HCT116 (cell line): ENCODE results near the gene DMD. TPM values are rescaled to one million over a fixed set of nuclear protein-coding genes. Genes with fewer than 3 reads are reported as not detected.

Experiments
- ATAC-seq: fragments of 200-7000 bp; cut with Tn5 transposase; 2 replicates; pipeline ENCODE4 v1.9.1; 2020; ENCODE audit warnings: mild to moderate bottlenecking, moderate library complexity
- BruUV-seq: library from RNA; stranded (reverse); fragments of 400-500 nt; replicated peaks from 2 replicates; lab custom pipeline; 2021; lab: Mats Ljungman, UMichigan
- CTCF ChIA-PET: fragments of 300-600 bp; sonication (Branson Sonifier 250); formaldehyde crosslinking; loops from one replicate; lab custom pipeline; 2021; ENCODE audit warnings: antibody characterized with exemption; lab: Charles Lee
- POLR2A ChIA-PET: fragments of 300-600, 350-600 bp; sonication (Branson Sonifier 250); formaldehyde crosslinking; loops from one replicate; lab custom pipeline; 2021; ENCODE audit warnings: antibody characterized with exemption; lab: Charles Lee
- RAD21 ChIA-PET, 2 experiments: fragments of 300-600 bp; sonication (Branson Sonifier 250); formaldehyde crosslinking; loops; one replicate each; lab custom pipeline; 2023; ENCODE audit warnings: low total read pairs in 2 of 2; ENCODE audit not compliant: uncharacterized antibody in 2 of 2, unreplicated experiment in 2 of 2, low non-redundant PET in 1 of 2; lab: Charles Lee
- DNase-seq: peaks from one replicate; pipeline ENCODE4 v3.0.0-alpha.2; 2010; ENCODE audit warnings: low read depth, low spot score
- H2AFZ ChIP-seq: fragments of 200-600 bp; shearing (Covaris generic), sonication (generic); 2 replicates; pipeline ENCODE4 v1.6.1; 2017; ENCODE audit warnings: low read depth, mixed run types, mixed read lengths, antibody characterized with exemption, low read length; ENCODE audit not compliant: poor library complexity, severe bottlenecking
- H3K27ac ChIP-seq: 2 replicates; pipeline ENCODE4 v1.5.1; 2012; ENCODE audit warnings: low read depth, low read length
- H3K27me3 ChIP-seq: fragments of 200-600 bp; sonication (generic); 2 replicates; pipeline ENCODE4 v1.6.1; 2016; ENCODE audit warnings: mixed run types, low read length, mixed read lengths; ENCODE audit not compliant: insufficient read depth
- H3K36me3 ChIP-seq, 2 experiments: fragments of 200-500 bp in 1 of 2; fragments of 200-600 bp in 1 of 2; sonication (Bioruptor generic) in 1 of 2; sonication (generic) in 1 of 2; 2 replicates each; pipeline versions ENCODE4 v1.5.1 to v1.6.1; 2014 to 2016; ENCODE audit warnings: low read length in 2 of 2, inconsistent platforms in 1 of 2, mixed read lengths in 1 of 2, mixed run types in 1 of 2; ENCODE audit not compliant: insufficient read depth in 2 of 2, control insufficient read depth in 1 of 2
- H3K4me1 ChIP-seq, 2 experiments: fragments of 200-600 bp in 1 of 2; sonication (generic) in 1 of 2; 2 replicates each; pipeline versions ENCODE4 v1.5.1 to v1.6.1; 2012 to 2017; ENCODE audit warnings: low read length in 2 of 2, inconsistent platforms in 1 of 2, mild to moderate bottlenecking in 1 of 2, mixed read lengths in 1 of 2, mixed run types in 1 of 2, moderate library complexity in 1 of 2; ENCODE audit not compliant: insufficient read depth in 2 of 2, control insufficient read depth in 1 of 2
- H3K4me2 ChIP-seq: fragments of 200-600 bp; sonication (generic); 2 replicates; pipeline ENCODE4 v1.6.1; 2017; ENCODE audit warnings: mixed run types, low read length, mixed read lengths
- H3K4me3 ChIP-seq, 2 experiments: fragments of 200-600 bp in 1 of 2; sonication (generic) in 1 of 2; replicated peaks in 1 of 2; 2 replicates each; pipeline ENCODE4 v1.5.1; 2011 to 2016; ENCODE audit warnings: low read length in 2 of 2, control low read depth in 1 of 2, low read depth in 1 of 2, mild to moderate bottlenecking in 1 of 2, mixed read lengths in 1 of 2, mixed run types in 1 of 2
- H3K79me2 ChIP-seq: fragments of 200-600 bp; sonication (generic); 2 replicates; pipeline ENCODE4 v1.6.1; 2017; ENCODE audit warnings: mild to moderate bottlenecking, mixed run types, low read length, moderate library complexity, mixed read lengths; ENCODE audit not compliant: insufficient read depth
- H3K9ac ChIP-seq: fragments of 200-600 bp; sonication (generic); 2 replicates; pipeline ENCODE4 v1.6.1; 2016; ENCODE audit warnings: low read length, mixed read lengths
- H3K9me2 ChIP-seq: fragments of 200-600 bp; sonication (generic), shearing (Covaris generic); 2 replicates; pipeline ENCODE4 v1.6.1; 2017; ENCODE audit warnings: mixed run types, mild to moderate bottlenecking, moderate library complexity; ENCODE audit not compliant: insufficient read depth
- H3K9me3 ChIP-seq, 2 experiments: fragments of 200-500 bp in 1 of 2; fragments of 200-600 bp in 1 of 2; sonication (Bioruptor generic) in 1 of 2; sonication (generic) in 1 of 2; 2 replicates each; pipeline ENCODE4 v1.6.1; 2014 to 2017; ENCODE audit warnings: low read length in 2 of 2, mixed read lengths in 2 of 2, inconsistent platforms in 1 of 2, low read depth in 1 of 2, mild to moderate bottlenecking in 1 of 2, mixed run types in 1 of 2, moderate library complexity in 1 of 2; ENCODE audit not compliant: control insufficient read depth in 1 of 2, insufficient read depth in 1 of 2
- H4K20me1 ChIP-seq: fragments of 200-600 bp; sonication (generic), shearing (Covaris generic); 2 replicates; pipeline ENCODE4 v1.6.1; 2017; ENCODE audit warnings: mixed run types, mild to moderate bottlenecking, moderate library complexity; ENCODE audit not compliant: insufficient read depth
- CEBPB ChIP-seq: IDR thresholded peaks from 2 replicates; pipeline ENCODE4 v1.6.1; 2012; ENCODE audit warnings: low read depth
- EGR1 ChIP-seq: IDR thresholded peaks from 2 replicates; pipeline ENCODE4 v1.6.1; 2012; ENCODE audit warnings: low read depth
- EZH2 ChIP-seq: fragments of 200-600 bp; sonication (generic); IDR thresholded peaks from 2 replicates; pipeline ENCODE4 v1.6.1; 2017; ENCODE audit warnings: antibody characterized with exemption, mixed run types
- EZH2phosphoT487 ChIP-seq: fragments of 200-600 bp; IDR thresholded peaks from 2 replicates; pipeline ENCODE4 v1.6.1; 2018; ENCODE audit warnings: antibody characterized with exemption, borderline replicate concordance
- FOSL1 ChIP-seq: IDR thresholded peaks from 2 replicates; pipeline ENCODE4 v1.6.1; 2012; ENCODE audit warnings: low read depth
- POLR2A ChIP-seq: IDR thresholded peaks from 2 replicates; pipeline ENCODE4 v1.7.0; 2011; ENCODE audit warnings: borderline replicate concordance; ENCODE audit not compliant: insufficient read depth, insufficient read length; ENCODE audit errors: extremely low read depth
- POLR2AphosphoS5 ChIP-seq: IDR thresholded peaks from 2 replicates; pipeline ENCODE4 v1.6.1; 2011; ENCODE audit warnings: mild to moderate bottlenecking, low read depth, low read length, moderate library complexity
- RAD21 ChIP-seq: IDR thresholded peaks from 2 replicates; pipeline ENCODE4 v1.6.1; 2012; ENCODE audit warnings: low read depth, mild to moderate bottlenecking
- SIN3A ChIP-seq: IDR thresholded peaks from 2 replicates; pipeline ENCODE4 v1.6.1; 2012; ENCODE audit warnings: low read depth
- SP1 ChIP-seq: IDR thresholded peaks from 2 replicates; pipeline ENCODE4 v1.6.1; 2012; ENCODE audit warnings: low read depth
- SRF ChIP-seq: IDR thresholded peaks from 2 replicates; pipeline ENCODE4 v1.6.1; 2012; ENCODE audit warnings: low read depth
- TCF7L2 ChIP-seq: IDR thresholded peaks from 2 replicates; pipeline ENCODE4 v1.7.0; 2011; ENCODE audit warnings: borderline replicate concordance, inconsistent platforms; ENCODE audit not compliant: insufficient read depth, insufficient read length; ENCODE audit errors: extremely low read depth
- YY1 ChIP-seq: IDR thresholded peaks from 2 replicates; pipeline ENCODE4 v1.6.1; 2011; ENCODE audit warnings: low read length, low read depth, moderate library complexity, mild to moderate bottlenecking; ENCODE audit not compliant: insufficient replicate concordance; ENCODE audit errors: extremely low read depth
- ZFX ChIP-seq: fragments of 450-650 bp; IDR thresholded peaks from 2 replicates; pipeline ENCODE4 v1.6.1; 2017
- ZNF274 ChIP-seq: fragments of 200-500 bp; sonication (Bioruptor generic); IDR thresholded peaks from 2 replicates; pipeline ENCODE4 v1.6.1; 2014; ENCODE audit warnings: mild to moderate bottlenecking, low read depth, low read length, inconsistent platforms
- intact Hi-C: fragments of 100-400 bp; cut with micrococcal nuclease; formaldehyde crosslinking; loops from 2 replicates; pipeline ENCODE4 v1.10.0; 2022
- total RNA-seq: library from RNA; stranded (reverse); gene quantifications from one replicate; pipeline ENCODE4 v1.2.1, GENCODE V29; 2021; ENCODE audit not compliant: unreplicated experiment
- TF ChIP-seq, protein P1 (sequence below): IDR thresholded peaks from 2 replicates; pipeline ENCODE4 v1.6.1; 2011; ENCODE audit warnings: mild to moderate bottlenecking, low read length, moderate library complexity; ENCODE audit not compliant: insufficient replicate concordance; ENCODE audit errors: extremely low read depth
- TF ChIP-seq, protein P2 (sequence below): IDR thresholded peaks from 2 replicates; pipeline ENCODE4 v1.6.1; 2012
- TF ChIP-seq, protein P3 (sequence below), 3 experiments: fragments of 200-600 bp in 1 of 3; sonication (generic) in 1 of 3; IDR thresholded peaks in 2 of 3; conservative IDR thresholded peaks in 1 of 3; 2 replicates each; pipeline ENCODE4 v1.5.1; 2012 to 2017; ENCODE audit warnings: low read depth in 2 of 3, low read length in 2 of 3, antibody characterized with exemption in 1 of 3, borderline replicate concordance in 1 of 3, control low read depth in 1 of 3, mild to moderate bottlenecking in 1 of 3, mixed read lengths in 1 of 3, mixed run types in 1 of 3, moderate library complexity in 1 of 3; ENCODE audit not compliant: insufficient read depth in 1 of 3
- TF ChIP-seq, protein P4 (sequence below): IDR thresholded peaks from 2 replicates; pipeline ENCODE4 v1.6.1; 2012
- TF ChIP-seq, protein P5 (sequence below): IDR thresholded peaks from 2 replicates; pipeline ENCODE4 v1.6.1; 2012; ENCODE audit warnings: low read depth

Gene DMD
- total RNA-seq, 1 experiment from 2014 or later = 0.05 TPM

DNA sequence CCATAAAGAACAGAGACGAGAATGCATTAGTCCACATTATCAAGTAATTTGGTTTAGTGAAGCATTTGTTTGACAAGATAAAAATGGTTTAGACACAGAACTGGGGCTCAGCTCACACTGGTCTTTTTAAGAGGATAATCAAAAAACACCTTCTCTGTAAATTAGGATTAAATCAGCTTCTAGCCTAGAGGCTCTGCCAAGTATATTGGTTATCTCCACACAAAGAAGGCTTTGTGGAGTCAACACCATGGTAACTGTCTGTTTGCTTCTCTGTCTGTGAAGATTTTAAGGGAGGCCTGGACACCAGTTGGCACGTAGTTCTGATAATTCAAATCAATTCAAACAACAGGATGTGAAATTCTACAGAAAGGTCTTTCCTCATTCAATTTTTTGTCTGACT lies 687.0 kb downstream of the DMD start:
- Histone ChIP-seq H3K79me2 (no peaks in the 10 kb centered on the region), H3K9ac (no peak overlapping the region), H3K4me2 (no peak overlapping the region), H2AFZ (no peak overlapping the region), H3K27ac (no peak overlapping the region), H3K9me2 (no peaks in the 10 kb centered on the region), H3K4me3 (no peak overlapping the region), H3K4me1 (no peaks in the 10 kb centered on the region), H3K27me3 (no peaks in the 10 kb centered on the region), H3K36me3 (no peaks in the 10 kb centered on the region), H3K9me3 (no peaks in the 10 kb centered on the region), H4K20me1 (no peaks in the 10 kb centered on the region)
- BruUV-seq = no TSS peak
- CTCF ChIA-PET = no interaction called here
- intact Hi-C loops = no loop called here
- TF ChIP-seq FOSL1 (no peak), ZNF274 (no peak), YY1 (no peak), SIN3A (no peak), EGR1 (no peak), ZFX (no peak), EZH2 (no peak), CEBPB (no peak), POLR2A (no peak), SRF (no peak), RAD21 (no peak), TCF7L2 (no peak), EZH2phosphoT487 (no peak), POLR2AphosphoS5 (no peak), SP1 (no peak)
- TF ChIP-seq, protein P1, sequence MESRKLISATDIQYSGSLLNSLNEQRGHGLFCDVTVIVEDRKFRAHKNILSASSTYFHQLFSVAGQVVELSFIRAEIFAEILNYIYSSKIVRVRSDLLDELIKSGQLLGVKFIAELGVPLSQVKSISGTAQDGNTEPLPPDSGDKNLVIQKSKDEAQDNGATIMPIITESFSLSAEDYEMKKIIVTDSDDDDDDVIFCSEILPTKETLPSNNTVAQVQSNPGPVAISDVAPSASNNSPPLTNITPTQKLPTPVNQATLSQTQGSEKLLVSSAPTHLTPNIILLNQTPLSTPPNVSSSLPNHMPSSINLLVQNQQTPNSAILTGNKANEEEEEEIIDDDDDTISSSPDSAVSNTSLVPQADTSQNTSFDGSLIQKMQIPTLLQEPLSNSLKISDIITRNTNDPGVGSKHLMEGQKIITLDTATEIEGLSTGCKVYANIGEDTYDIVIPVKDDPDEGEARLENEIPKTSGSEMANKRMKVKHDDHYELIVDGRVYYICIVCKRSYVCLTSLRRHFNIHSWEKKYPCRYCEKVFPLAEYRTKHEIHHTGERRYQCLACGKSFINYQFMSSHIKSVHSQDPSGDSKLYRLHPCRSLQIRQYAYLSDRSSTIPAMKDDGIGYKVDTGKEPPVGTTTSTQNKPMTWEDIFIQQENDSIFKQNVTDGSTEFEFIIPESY = no peak
- TF ChIP-seq, protein P2, sequence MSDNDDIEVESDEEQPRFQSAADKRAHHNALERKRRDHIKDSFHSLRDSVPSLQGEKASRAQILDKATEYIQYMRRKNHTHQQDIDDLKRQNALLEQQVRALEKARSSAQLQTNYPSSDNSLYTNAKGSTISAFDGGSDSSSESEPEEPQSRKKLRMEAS = no peak
- TF ChIP-seq, protein P3, sequence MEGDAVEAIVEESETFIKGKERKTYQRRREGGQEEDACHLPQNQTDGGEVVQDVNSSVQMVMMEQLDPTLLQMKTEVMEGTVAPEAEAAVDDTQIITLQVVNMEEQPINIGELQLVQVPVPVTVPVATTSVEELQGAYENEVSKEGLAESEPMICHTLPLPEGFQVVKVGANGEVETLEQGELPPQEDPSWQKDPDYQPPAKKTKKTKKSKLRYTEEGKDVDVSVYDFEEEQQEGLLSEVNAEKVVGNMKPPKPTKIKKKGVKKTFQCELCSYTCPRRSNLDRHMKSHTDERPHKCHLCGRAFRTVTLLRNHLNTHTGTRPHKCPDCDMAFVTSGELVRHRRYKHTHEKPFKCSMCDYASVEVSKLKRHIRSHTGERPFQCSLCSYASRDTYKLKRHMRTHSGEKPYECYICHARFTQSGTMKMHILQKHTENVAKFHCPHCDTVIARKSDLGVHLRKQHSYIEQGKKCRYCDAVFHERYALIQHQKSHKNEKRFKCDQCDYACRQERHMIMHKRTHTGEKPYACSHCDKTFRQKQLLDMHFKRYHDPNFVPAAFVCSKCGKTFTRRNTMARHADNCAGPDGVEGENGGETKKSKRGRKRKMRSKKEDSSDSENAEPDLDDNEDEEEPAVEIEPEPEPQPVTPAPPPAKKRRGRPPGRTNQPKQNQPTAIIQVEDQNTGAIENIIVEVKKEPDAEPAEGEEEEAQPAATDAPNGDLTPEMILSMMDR (IDR thresholded peaks at IDR 0.05 in 2 of 3, conservative IDR thresholded peaks at IDR 0.05 in 1 of 3; ENCODE audit: borderline replicate concordance in 1 of 3, insufficient read depth in 1 of 3, low read depth in 2 of 3, low read length in 2 of 3) = no peak
- TF ChIP-seq, protein P4, sequence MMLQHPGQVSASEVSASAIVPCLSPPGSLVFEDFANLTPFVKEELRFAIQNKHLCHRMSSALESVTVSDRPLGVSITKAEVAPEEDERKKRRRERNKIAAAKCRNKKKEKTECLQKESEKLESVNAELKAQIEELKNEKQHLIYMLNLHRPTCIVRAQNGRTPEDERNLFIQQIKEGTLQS = no peak
- TF ChIP-seq, protein P5, sequence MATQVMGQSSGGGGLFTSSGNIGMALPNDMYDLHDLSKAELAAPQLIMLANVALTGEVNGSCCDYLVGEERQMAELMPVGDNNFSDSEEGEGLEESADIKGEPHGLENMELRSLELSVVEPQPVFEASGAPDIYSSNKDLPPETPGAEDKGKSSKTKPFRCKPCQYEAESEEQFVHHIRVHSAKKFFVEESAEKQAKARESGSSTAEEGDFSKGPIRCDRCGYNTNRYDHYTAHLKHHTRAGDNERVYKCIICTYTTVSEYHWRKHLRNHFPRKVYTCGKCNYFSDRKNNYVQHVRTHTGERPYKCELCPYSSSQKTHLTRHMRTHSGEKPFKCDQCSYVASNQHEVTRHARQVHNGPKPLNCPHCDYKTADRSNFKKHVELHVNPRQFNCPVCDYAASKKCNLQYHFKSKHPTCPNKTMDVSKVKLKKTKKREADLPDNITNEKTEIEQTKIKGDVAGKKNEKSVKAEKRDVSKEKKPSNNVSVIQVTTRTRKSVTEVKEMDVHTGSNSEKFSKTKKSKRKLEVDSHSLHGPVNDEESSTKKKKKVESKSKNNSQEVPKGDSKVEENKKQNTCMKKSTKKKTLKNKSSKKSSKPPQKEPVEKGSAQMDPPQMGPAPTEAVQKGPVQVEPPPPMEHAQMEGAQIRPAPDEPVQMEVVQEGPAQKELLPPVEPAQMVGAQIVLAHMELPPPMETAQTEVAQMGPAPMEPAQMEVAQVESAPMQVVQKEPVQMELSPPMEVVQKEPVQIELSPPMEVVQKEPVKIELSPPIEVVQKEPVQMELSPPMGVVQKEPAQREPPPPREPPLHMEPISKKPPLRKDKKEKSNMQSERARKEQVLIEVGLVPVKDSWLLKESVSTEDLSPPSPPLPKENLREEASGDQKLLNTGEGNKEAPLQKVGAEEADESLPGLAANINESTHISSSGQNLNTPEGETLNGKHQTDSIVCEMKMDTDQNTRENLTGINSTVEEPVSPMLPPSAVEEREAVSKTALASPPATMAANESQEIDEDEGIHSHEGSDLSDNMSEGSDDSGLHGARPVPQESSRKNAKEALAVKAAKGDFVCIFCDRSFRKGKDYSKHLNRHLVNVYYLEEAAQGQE = no peak
- RAD21 ChIA-PET = no interaction called here
- ATAC-seq (no peak), DNase-seq (no peak)
- POLR2A ChIA-PET = no interaction called here
